HG02840 (cell line): ENCODE measurements around the gene TRIM34.
A peak's percentile ranks its signal among the peaks of the same experiment; 100 is the strongest.
"Not testable (repeated sequence)": the region's sequence is repeated elsewhere in the genome, so short reads cannot be mapped to it uniquely, and the experiment has no call there.

Experiments
- ATAC-seq: cut with Tn5 transposase; IDR thresholded peaks from one replicate; pipeline ENCODE4 v1.9.1; 2021; ENCODE audit warnings: mild to moderate bottlenecking, moderate library complexity, moderate number of reproducible peaks; ENCODE audit not compliant: unreplicated experiment, low FRiP score

TRIM34 gene

DNA sequence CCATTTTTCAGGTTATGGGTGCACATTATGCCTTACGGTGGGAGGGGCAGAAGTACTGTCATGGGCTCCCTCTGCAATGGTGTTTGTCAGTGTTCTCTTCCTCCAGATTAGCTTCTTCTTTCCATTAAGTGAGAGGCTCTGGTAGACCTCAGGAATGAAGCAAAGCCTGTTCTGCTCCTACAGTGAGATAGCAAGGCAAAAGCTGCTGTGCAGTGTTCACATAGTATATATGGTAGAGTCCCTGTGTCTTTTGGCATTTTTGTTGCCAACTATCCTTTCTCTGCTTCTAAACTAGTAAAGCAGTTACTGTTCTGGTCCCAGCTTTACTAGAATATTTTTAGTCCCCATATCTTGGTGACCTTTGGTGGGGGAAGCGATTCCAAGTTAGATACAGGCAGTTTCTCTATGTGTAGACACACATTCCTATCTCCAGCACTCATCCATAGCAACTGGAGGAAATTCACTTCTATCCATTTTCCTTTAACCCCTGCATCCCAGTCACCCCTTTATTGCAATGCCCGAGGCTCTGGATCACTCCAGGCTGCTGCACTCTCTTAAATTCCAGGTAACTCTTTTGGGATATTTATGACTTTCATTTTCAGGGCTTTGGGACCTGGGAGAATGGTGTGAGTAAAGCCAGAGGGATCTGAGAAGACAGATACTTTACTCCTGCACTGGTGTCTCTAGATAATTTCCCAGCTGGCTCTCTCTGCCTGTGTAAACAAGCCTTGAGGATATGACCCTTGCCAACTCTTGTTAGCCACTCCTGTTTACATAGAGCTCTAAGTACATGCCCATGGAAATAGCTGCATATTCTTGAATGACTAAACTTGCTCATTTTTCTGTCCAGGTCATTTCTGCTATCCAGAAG is 3.9 kb upstream of the TRIM34 start:
- ATAC-seq = no peak

DNA sequence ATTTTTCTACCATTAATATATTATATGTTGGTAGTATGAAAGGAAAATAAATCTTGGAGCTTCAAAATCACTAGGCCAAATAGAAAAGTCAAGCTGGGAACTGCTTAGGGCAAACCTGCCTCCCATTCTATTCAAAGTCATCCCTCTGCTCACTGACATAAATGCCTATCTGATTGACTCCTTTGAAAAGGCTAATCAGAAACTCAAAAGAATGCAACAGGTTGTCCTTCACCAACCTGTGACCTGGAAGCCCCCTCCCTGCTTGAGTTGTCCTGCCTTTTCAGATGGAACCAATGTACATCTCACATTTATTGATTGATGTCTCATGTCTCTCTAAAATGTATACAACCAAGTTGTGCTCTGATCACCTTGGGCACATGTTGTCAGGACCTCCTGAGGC is 3.2 kb upstream of the TRIM34 start:
- ATAC-seq = no peak

GRCh38 chr11:5622802-5623201 is 2.0 kb upstream of the TRIM34 start:
- no peak for ATAC-seq

DNA sequence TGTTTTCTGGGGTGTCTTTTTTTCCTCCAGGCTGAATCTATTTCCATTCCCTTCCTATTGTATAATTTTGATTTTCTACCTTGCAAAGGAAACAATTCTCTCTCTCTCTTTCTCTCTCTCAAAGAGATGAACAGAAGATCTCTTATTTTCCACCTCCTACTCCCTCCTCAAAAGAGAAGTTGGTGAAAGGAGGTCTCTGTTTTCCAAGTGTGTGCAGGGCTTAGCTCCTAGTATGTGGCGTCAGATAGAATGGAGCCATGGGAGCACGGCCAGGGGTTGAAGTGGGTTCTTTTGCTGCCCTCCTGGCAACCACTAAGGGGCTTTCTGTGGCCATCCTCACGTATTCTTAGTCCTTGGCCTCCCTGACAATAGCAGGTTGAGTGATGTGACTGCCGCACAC is 480 bp downstream of the TRIM34 start:
- no peak for ATAC-seq

- no peak for ATAC-seq
Measured at GRCh38 chr11:5626196-5626595, 1.4 kb downstream of the TRIM34 start.

GRCh38 chr11:5631417-5631816 is 6.6 kb downstream of the TRIM34 start:
- ATAC-seq = peak; percentile 19

DNA sequence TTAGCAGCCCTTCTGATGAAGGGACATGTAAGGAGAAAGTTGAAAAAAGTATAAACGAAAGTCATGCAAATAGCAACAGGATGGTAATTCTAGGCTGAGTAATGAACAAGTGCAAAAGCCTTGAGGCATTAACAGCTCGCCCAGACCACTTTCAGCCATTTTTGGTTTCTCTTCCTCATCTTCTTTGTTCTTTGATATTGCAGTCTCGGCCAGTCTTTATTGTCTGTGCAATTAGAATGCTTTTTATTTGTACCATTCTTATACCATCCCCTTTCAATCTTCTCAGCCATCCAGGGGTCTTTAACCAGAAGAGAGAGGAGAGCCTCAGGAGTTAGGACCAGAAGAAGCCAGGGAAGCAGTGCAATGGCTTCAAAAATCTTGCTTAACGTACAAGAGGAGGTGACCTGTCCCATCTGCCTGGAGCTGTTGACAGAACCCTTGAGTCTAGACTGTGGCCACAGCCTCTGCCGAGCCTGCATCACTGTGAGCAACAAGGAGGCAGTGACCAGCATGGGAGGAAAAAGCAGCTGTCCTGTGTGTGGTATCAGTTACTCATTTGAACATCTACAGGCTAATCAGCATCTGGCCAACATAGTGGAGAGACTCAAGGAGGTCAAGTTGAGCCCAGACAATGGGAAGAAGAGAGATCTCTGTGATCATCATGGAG is 7.3 kb downstream of the TRIM34 start:
- peak; percentile 92 for ATAC-seq

DNA sequence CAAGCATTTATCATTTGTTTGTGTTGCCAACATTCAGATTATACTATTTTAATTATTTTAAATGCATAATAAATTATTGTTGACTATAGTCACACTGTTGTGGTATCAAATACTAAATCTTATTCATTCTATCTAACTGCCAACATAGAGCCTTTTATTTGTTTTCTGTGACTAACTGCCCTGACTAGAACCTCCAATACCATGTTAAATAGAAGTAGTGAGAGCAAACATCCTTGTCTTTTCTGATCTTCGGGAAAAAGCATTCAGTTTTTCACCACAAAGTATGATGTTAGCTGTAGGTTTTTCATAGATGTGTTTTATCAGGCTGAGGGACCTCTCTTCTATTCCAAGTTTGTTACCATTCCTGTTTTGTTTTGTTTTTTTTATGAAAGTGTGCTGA is 15.2 kb downstream of the TRIM34 start:
- ATAC-seq = no peak

GRCh38 chr11:5643585-5643984 is 18.8 kb downstream of the TRIM34 start:
- no peak for ATAC-seq

- ATAC-seq = no peak
Measured at GRCh38 chr11:5646139-5646538, 21.3 kb downstream of the TRIM34 start.

- no peak for ATAC-seq
Measured at GRCh38 chr11:5655474-5655873, 30.7 kb downstream of the TRIM34 start.

- ATAC-seq = not testable (repeated sequence)
Measured at GRCh38 chr11:5656956-5657355, 32.2 kb downstream of the TRIM34 start.

DNA sequence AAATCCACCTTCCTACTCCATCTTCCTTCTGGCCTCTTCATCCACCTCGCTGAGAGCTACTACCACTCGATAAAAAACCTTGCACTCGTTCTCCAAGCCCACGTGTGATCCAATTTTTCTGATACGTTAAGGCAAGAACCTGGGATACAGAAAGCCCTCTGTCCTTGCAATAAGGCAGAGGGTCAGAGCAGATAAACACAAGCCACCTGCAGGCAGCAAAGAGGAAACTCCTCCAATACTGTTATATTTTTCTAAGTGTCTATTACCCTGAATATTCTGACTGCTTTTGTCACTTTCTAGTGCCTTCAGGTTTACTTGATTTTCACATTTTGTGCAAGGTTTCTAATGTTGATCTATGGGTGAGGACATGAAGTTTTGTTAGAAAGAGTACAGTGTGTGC is 33.5 kb downstream of the TRIM34 start:
- ATAC-seq = no peak

DNA sequence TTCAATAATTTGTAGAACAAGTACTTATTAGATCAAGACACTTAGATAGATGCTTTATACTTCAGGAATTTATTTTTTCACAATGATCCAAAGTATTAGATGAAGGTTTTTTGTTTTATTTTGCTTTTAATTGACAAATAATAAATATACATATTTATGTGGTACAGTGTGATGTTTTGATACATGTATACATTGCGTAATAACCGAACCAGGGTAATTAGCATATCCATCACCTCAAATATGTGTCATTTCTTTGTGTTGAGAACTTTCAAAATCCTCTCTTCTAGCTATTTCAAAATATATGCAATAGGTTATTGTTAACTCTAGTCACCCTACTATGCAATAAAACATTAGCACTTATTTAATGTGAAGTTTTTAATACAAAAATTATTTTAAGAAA is 38.7 kb downstream of the TRIM34 start:
- no peak for ATAC-seq

- no peak for ATAC-seq
Measured at GRCh38 chr11:5665051-5665570, 40.3 kb downstream of the TRIM34 start.

DNA sequence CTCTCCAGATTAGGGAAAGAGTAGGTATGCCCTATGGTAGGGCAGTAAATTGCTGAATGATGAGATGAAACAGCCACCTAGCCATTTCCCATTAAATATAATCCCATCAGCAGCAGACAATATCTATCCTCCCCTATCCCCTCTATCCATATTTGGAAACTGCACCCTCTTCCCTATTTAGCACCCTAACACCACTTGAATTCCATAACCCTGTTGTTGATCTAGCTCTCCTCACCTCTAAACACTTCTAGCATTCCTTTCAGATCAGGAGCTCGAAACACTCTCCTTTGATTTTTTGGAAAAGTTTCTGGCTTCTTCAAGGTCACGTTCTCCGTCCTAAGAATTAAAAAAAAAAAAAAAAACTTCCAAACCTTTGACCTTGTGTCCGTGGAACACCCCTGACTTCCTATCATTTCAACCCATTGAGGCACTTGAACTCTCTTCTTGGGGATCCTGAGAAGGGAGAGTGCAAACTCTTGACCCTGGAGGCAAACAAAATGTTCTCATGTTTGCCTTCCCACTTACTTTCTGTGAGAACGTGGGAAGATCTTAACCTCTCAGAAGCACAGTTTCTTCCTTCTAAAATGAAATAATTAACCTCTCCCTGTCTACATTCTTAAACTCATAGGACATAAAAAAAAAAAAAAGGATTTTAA is 41.1 kb downstream of the TRIM34 start:
- no peak for ATAC-seq

DNA sequence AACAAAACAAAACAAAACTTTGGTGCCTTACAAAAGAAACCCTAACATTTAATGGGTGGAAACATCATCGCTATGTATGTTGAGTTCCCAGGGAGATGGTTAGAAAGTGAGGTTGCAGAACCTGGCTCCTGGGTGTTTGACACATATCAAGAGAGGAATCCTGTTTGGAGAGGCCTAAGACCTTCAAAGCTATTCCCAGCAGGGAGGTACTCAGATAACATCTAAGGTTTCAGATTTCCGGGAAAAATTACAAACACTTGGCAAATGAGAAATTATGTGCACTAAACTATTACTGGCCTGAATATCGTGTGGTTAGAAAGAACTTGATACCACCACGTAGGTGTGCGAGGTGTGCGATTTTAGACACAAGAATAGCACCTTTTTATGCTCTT is 41.6 kb downstream of the TRIM34 start:
- no peak for ATAC-seq

- ATAC-seq = no peak
Measured at GRCh38 chr11:5671831-5672230, 47.0 kb downstream of the TRIM34 start.

DNA sequence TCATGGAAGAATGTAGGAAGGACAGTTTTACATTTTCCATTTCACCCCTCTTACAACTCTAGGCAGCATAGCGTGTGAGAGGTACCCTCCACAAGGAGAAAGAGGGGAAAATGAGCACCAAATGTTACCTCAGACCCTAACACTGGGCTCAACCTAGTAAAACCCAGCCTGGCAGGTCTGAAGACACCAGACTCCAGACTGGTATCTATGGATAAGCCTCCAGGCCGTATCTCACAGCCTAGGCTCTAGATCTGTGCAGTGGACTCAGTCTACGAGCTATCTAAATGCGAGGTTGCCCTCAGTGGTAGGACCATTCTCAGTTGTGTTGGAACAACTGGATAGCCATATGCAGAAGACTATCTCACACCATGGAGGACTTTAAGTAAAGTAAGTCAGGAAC is 49.6 kb downstream of the TRIM34 start:
- no peak for ATAC-seq

- ATAC-seq = no peak
Measured at GRCh38 chr11:5679811-5680210, 55.0 kb downstream of the TRIM34 start.

- ATAC-seq = not testable (repeated sequence)
Measured at GRCh38 chr11:5682890-5683441, 58.2 kb downstream of the TRIM34 start.
